OCI-LY1 (cell line): ENCODE data around the gene LBHD2.

Experiments
- H2AFZ ChIP-seq: fragments of 200-600 bp; sonication (generic), shearing (Covaris generic); 2 replicates; pipeline ENCODE4 v1.6.0; 2014; ENCODE audit warnings: antibody characterized with exemption, mild to moderate bottlenecking, low read length
- H3F3A ChIP-seq: fragments of 200-600 bp; sonication (generic), shearing (Covaris generic); 2 replicates; pipeline ENCODE4 v1.6.0; 2014; ENCODE audit warnings: mild to moderate bottlenecking, antibody characterized with exemption, low read length, moderate library complexity; ENCODE audit not compliant: insufficient read depth
- H3K27ac ChIP-seq: fragments of 200-600 bp; sonication (generic); 2 replicates; pipeline ENCODE4 v1.5.1; 2014; ENCODE audit warnings: low read length, mixed run types, mild to moderate bottlenecking, low read depth; ENCODE audit not compliant: poor library complexity, severe bottlenecking
- H3K27me3 ChIP-seq: fragments of 200-600 bp; sonication (generic); 2 replicates; pipeline ENCODE4 v1.6.0; 2014; ENCODE audit warnings: antibody characterized with exemption, mild to moderate bottlenecking, low read length, moderate library complexity; ENCODE audit not compliant: insufficient read depth
- H3K36me3 ChIP-seq: fragments of 200-600 bp; sonication (generic); 2 replicates; pipeline ENCODE4 v1.6.1; 2014; ENCODE audit warnings: mild to moderate bottlenecking, antibody characterized with exemption, low read length, moderate library complexity, mixed read lengths; ENCODE audit not compliant: insufficient read depth
- H3K4me1 ChIP-seq: fragments of 200-600 bp; sonication (generic); 2 replicates; pipeline ENCODE4 v1.5.1; 2014; ENCODE audit warnings: mild to moderate bottlenecking, low read length, moderate library complexity; ENCODE audit not compliant: insufficient read depth, severe bottlenecking
- H3K4me2 ChIP-seq: fragments of 200-600 bp; sonication (generic), shearing (Covaris generic); 2 replicates; pipeline ENCODE4 v1.6.1; 2014; ENCODE audit warnings: low read length
- H3K4me3 ChIP-seq: fragments of 200-600 bp; sonication (generic); 2 replicates; pipeline ENCODE4 v1.5.1; 2014; ENCODE audit warnings: low read length, low read depth, mild to moderate bottlenecking, mixed read lengths; ENCODE audit not compliant: poor library complexity, severe bottlenecking
- H3K79me2 ChIP-seq: fragments of 200-600 bp; shearing (Covaris generic); 2 replicates; pipeline ENCODE4 v1.6.1; 2016; ENCODE audit warnings: mixed run types, low read length, mixed read lengths; ENCODE audit not compliant: insufficient read depth
- H3K9ac ChIP-seq: fragments of 200-600 bp; sonication (generic), shearing (Covaris generic); 2 replicates; pipeline ENCODE4 v1.6.1; 2014; ENCODE audit warnings: mild to moderate bottlenecking, low read length, mixed read lengths
- H3K9me2 ChIP-seq: fragments of 200-600 bp; sonication (generic), shearing (Covaris generic); 2 replicates; pipeline ENCODE4 v1.6.1; 2014; ENCODE audit warnings: low read depth, mild to moderate bottlenecking, low read length, mixed read lengths
- H3K9me3 ChIP-seq: fragments of 200-600 bp; shearing (Covaris generic); 2 replicates; pipeline ENCODE4 v1.6.1; 2014; ENCODE audit warnings: low read length, mixed read lengths
- H4K20me1 ChIP-seq: fragments of 200-600 bp; sonication (generic), shearing (Covaris generic); 2 replicates; pipeline ENCODE4 v1.6.0; 2016; ENCODE audit warnings: mild to moderate bottlenecking, low read length; ENCODE audit not compliant: insufficient read depth
- CTCF ChIP-seq: fragments of 200-600 bp; sonication (generic), shearing (Covaris generic); IDR thresholded peaks from 2 replicates; pipeline ENCODE4 v1.5.1; 2017; ENCODE audit warnings: mild to moderate bottlenecking, antibody characterized with exemption, low read length, moderate library complexity, mixed read lengths
- EZH2 ChIP-seq: fragments of 200-600 bp; sonication (generic), shearing (Covaris generic); IDR thresholded peaks from 2 replicates; pipeline ENCODE4 v1.8.0; 2017; ENCODE audit warnings: borderline replicate concordance, mixed run types, mild to moderate bottlenecking, antibody characterized with exemption, low read length, moderate library complexity, mixed read lengths

The LBHD2 gene

GRCh38 chr14:103078860-103079587 lies 5.0 kb upstream of the LBHD2 start:
- no peaks in the 10 kb centered on the region for H3K27me3 ChIP-seq
- H3K9me3 ChIP-seq: no peaks in the 10 kb centered on the region
- no peaks in the 10 kb centered on the region for H3F3A ChIP-seq
- H4K20me1 ChIP-seq: no peaks in the 10 kb centered on the region
- no peak overlapping the region for H3K9ac ChIP-seq
- no peaks in the 10 kb centered on the region for H3K79me2 ChIP-seq
- no peaks in the 10 kb centered on the region for H3K36me3 ChIP-seq
- H3K9me2 ChIP-seq: no peaks in the 10 kb centered on the region
- no peak overlapping the region for H3K4me2 ChIP-seq
- no peak overlapping the region for H2AFZ ChIP-seq
- H3K4me3 ChIP-seq: no peak overlapping the region
- no peak overlapping the region for H3K27ac ChIP-seq
- H3K4me1 ChIP-seq: peaks cover 14% of the 10 kb centered on the region
- TF ChIP-seq CTCF (no peak), EZH2 (no peak)

GRCh38 chr14:103081951-103082350 lies 2.1 kb upstream of the LBHD2 start:
- Histone ChIP-seq H3K4me3 (no peak overlapping the region), H3K4me1 (no peaks in the 10 kb centered on the region), H3K9me2 (no peaks in the 10 kb centered on the region), H3K36me3 (no peaks in the 10 kb centered on the region), H2AFZ (no peak overlapping the region), H3K9me3 (no peaks in the 10 kb centered on the region), H3K27ac (no peak overlapping the region), H3K79me2 (no peaks in the 10 kb centered on the region), H3K27me3 (no peaks in the 10 kb centered on the region), H4K20me1 (no peaks in the 10 kb centered on the region), H3K9ac (no peak overlapping the region), H3F3A (no peaks in the 10 kb centered on the region), H3K4me2 (no peak overlapping the region)
- TF ChIP-seq EZH2 (no peak), CTCF (no peak)

- Histone ChIP-seq H3K36me3 (no peaks in the 10 kb centered on the region), H3K27me3 (peaks cover 4% of the 10 kb centered on the region; the same call in 1 of the 2 replicates), H3K9ac (no peak overlapping the region), H3K9me2 (no peaks in the 10 kb centered on the region), H4K20me1 (no peaks in the 10 kb centered on the region), H3K9me3 (no peaks in the 10 kb centered on the region), H3K4me1 (no peaks in the 10 kb centered on the region), H2AFZ (no peak overlapping the region), H3K79me2 (no peaks in the 10 kb centered on the region), H3K4me2 (no peak overlapping the region), H3K4me3 (no peak overlapping the region), H3K27ac (no peak overlapping the region), H3F3A (no peaks in the 10 kb centered on the region)
- TF ChIP-seq CTCF: peak; percentile 58; the same call in 1 of the 2 replicates
- TF ChIP-seq EZH2: no peak
These were observed 1.4 kb downstream of the LBHD2 start for GRCh38 chr14:103085106-103086091.
